Activated CD4-positive, CD25-positive, alpha-beta regulatory T cell treated with anti-CD3 and anti-CD28 coated beads, Interleukin-2, amount 50 U/mL, for 16 hours (primary cell): Measurements from ENCODE around the gene SOCS1.
"Not testable (repeated sequence)": the region's sequence is repeated elsewhere in the genome, so short reads cannot be mapped to it uniquely, and the experiment has no call there.

ENCODE experiments used
- DNase-seq: peaks from one replicate; pipeline ENCODE4 v3.0.0-alpha.2; 2020; ENCODE audit warnings: low read depth, low spot score

SOCS1 gene

DNA sequence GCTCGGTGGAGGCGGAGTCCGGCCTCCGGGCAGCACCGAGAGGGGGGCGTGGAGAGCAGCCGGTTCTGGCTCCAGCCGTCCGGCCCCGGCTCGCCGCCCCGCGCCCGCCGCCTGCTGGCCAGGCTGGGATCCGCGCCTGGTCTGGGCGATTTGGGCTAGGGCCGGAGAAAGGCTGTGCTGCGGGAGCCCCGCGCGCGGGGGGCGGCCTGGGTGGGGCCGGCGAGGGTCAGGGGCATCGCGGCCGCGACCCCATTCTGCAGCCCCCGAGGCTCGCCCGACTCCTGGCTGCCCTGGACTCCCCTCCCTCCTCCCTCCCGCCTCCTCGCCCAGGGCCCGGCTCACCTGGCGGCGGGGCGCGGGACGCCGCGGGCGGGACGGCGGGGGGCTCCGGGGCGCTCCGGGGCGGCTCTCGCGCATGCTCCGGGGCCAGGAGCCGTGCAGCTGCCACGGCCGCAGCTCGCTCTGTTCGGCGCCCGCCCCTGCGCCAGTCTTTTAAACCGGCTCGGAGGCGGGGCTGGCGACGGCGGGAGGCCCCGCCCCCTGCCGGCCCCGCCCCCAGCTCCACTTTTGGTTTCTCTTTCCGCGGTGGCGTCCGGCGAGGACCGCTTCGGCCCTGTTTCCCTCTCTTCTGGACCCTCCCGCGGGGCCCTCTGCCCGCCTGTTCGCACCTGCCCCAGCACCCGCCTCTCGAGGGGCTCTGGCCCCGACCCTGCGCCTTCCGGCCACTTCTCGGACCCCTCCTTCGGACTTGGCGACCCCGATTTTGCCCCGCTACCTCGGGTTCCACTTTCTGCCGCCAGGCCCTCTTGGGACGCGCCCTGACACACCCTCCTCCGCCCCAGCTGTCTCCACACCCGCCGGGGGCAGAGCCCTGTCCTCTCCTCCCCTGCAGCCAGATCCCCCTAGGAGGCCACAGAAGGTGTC lies at the start of gene SOCS1:
Gene SOCS1 (minus strand): TSS at position 468 of the 924 bp plus-strand sequence. CDS start 726 bp downstream, outside the sequence.
- peak; percentile 72 for DNase-seq

DNA sequence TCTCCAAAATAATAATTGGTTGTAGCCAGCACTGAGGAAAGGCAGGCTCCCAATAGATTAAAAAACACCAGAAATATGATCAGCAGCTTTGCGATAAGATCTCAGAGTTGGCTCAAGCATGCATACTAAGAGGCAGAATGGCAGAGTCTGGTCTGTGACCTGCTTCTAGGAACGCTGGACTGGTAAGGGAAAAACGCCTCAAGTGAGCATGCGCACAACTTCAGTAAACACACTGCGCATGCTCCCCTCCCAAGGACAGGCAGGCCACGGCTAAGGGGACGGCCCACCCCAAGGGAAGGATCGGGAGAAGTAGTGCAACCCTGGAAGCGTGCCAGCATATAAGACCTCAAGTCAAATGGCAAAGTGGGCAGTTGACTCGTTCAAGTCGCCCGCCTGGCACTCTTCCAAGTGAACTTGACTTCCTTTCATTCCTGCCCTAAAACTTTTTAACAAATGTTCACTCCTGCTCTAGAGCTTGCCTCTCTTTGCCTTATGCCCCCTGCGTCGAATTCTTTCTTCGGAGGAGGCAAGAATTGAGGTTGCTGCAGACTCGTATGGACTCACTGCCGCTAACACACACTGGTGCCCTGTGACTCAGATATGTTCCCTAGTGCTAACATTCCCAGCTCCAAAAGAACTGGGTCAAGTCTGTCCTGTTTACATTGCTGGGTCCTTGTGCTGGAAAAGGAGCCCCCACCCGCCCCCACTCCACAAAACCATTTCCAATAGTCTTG lies 47.6 kb upstream of the SOCS1 start:
- no peak for DNase-seq

- no peak for DNase-seq
Observed at GRCh38 chr16:11302977-11303376, 47.0 kb upstream of the SOCS1 start.

- DNase-seq = no peak
Observed at GRCh38 chr16:11301645-11302501, 45.9 kb upstream of the SOCS1 start.

DNA sequence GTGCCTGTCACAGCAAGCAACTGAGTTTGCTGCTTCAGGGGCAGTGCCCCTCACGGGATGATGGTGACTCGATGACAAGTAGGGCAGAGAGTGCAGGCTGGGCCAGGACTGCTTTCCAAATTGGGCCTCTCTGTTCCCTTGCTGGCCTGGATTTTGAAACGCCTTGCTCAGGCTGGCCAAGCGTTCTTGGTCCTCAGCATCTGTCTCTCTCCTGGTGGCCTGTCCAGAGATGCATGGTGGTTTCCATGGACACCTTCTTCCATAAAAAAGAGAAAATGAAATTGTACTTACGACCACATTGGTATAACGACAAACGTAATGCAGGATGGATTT lies 44.5 kb upstream of the SOCS1 start:
- DNase-seq = no peak

DNA sequence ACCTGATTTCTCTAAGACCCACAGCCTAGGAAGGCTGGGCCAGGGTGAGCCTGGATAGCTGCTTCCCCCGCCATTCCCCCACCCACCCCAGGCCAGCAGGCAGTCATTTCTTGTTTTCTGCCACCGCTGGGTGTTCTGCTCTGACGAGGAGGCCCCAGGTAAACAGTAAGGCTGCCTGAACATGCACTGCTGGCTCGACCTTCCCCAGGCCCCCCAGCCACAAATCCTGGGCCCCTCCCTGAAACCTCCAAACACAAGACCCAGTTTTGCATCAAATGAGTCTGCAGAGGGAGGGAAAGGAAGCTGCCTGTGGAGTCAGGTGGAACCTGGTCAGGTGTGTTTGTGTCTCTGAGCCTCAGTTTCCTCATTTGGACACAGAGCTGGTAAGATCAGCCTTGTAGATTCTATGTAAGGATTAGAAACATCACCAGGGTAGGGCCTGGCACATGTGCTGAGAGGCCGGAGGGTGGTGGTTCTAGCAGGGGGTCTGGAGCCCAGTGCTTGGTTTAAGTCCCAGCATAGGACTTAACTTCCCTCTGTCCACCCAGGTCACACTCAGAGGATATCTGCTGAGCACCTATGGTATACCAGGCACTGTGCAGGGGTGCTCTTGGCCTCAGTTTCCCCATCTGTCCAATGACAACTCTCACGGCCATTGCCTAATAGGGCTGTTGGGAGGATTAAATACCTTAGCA lies 44.0 kb upstream of the SOCS1 start:
- no peak for DNase-seq

DNA sequence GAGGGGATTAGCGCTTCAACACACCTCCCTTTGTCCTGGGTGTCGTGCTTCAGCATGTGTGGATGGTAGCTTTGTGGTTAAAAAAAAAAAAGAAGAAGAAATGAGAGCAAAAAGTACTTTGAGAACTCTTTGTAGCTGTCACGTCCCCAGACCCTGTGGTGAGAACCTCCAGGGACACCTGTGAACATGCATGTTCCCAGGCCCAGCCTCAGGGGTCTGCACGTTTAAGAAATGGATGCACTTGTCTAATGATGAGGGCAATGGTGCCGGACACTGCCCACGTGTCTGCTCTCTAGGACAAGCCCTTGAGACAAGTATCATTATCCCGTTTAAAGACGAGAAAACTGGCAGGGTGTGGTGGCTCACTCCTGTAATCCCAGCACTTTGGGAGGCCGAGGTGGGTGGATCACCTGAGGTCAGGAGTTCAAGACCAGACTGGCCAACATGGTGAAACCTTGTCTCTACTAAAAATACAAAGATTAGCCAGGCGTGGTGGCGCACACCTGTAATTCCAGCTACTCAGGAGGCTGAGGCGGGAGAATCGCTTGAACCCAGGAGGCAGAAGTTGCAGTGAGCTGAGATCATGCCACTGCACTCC lies 43.0 kb upstream of the SOCS1 start:
- DNase-seq = not testable (repeated sequence)

DNA sequence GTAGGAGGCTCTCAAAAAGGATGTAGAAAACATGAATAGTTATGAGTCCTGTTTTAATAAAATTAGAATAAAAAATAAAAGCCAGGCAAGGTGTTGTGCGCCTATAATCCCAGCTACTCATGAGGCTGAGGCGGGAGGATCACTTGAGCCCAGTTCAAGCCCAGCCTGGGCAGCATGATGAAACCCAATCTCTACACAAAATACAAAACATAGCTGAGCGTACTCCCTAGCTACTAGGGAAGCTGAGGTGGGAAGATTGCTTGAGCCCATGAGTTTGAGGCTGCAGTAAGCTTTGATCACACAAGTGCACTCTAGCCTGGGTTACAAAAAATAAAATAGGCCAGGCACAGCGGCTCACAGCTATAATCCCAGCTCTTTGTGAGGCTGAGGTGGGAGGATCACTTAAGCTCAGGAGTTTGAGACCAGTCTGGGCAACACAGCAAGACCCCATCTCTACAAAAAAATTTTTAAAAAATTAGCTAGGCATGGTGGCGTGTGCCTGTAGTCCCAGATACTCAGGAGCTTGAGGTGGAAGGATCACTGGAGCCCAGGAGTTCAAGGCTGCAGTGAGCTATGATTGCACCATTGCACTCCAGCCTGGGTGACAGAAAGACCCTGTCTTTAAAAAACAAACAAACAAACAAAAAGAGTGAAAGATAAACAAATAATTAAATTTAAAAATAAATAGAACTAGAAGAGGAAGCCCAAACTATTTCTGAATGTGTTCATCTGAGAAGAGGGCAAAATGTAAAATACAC lies 42.3 kb upstream of the SOCS1 start:
- no peak for DNase-seq

DNA sequence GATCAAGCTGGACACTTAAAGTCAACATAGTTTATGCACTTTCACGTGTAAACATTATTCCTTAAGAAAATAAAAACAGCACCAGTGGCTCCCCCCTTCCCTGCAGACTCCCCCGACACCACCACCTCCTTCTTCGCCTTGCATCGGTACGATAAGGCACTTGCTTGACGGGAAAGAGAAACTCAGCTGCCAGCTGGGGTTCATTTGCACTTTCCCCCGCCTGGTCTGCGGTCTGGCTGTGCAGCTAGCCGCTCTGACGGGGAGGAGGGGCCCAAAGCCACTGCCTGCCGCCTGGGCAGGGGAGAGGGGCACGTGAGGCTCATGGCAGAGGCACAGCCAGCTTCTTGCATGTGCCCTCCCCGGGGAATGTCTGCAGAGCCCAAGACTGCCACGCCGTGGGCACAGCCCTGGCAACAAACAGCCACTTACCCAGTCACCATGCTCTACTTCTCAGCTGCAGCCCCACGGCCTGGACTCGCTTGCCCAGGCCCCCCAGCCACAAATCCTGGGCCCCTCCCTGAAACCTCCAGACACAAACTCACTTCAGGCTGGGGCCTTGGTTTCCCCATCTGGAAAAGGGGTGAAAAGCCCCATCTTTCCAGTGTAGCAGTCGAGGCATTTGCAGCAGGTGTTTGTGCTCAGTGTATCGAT lies 41.6 kb upstream of the SOCS1 start:
- DNase-seq = peak; percentile 24

DNA sequence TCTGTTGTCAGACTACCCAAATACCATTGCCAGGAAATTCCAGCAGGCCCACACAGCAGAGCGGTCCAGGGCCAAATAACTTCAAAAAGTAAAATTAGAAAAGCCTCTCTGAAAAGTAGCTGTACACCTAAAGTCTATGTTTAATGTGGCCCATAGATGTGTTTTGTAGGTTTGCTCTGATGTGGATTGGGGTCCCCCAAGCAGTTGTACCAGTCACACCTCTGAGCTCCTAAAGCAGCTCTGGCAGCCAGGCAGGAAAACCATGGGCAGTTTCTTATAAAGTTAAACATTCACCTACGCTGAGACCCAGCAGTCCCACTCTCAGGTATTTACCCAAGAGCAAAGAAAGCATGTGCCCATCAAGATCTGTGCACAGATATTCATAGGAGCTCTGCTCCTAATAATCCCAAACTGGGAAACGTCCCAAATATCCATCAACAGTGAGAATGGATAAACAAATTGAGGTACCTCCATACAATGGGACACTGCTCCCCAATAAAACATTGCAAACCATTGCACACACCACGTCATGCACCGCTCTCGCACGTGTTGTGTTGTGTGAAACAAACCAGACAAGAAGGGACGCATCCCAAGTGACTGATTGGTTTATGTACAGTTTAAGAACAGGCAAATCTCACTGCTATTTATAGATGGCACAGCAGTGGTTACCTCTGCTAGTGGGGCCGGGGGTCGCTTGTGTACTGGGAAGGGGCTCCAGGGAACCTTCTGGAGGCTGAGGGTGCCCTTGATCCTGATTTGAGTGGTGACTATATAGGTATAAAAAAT lies 40.9 kb upstream of the SOCS1 start:
- no peak for DNase-seq

DNA sequence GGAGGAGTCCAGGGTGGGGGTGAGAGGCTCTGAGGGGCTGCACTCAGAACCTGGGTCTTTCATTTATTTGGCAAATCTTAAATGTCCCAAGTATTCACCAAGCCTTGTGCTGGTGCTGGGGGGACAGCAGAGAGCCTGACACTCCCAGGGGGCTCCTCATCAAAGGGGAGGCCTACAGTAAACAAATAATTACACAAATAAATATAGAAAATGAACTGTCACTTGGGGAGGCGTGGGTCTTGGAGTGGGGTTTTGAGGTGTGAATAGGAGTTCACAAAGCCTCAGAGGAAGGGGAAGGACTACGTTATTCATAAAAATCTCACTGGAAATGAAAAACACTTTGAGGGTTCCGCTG lies 40.3 kb upstream of the SOCS1 start:
- no peak for DNase-seq

- no peak for DNase-seq
Observed at GRCh38 chr16:11295672-11296071, 39.7 kb upstream of the SOCS1 start.

DNA sequence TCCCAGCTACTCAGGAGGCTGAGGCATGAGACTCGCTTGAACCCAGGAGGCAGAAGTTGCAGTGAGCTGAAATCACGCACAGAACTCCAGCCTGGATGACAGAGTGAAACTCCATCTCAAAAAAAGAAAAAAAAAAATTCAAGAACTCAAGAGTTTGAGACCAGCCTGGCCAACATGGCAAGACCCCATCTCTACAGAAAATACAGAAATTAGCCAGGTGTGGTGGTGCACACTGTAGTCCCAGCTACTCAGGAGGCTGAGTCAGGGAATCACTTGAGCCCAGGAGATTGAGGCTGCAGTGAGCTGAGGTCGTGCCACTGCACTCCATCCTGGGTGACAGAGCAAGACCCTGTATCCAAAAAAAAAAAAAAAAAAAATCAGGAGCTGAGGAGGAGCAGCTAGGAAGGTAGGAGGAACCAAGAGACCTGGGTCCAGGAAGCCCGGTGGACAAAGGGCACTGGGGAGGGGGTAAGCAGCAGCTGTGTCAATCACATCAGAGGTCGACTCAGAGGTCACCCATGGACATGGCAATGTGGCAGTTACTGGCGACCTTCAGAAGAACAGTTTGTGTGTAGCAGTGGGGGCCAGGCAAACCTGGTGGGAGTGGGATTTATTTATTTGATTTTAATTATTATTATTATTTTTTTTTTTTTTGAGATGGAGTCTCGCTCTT lies 36.2 kb upstream of the SOCS1 start:
- DNase-seq = no peak

GRCh38 chr16:11291091-11291703 lies 35.2 kb upstream of the SOCS1 start:
- no peak for DNase-seq

GRCh38 chr16:11290102-11290893 lies 34.3 kb upstream of the SOCS1 start:
- no peak for DNase-seq

- DNase-seq = not testable (repeated sequence)
Observed at GRCh38 chr16:11289696-11290095, 33.7 kb upstream of the SOCS1 start.

DNA sequence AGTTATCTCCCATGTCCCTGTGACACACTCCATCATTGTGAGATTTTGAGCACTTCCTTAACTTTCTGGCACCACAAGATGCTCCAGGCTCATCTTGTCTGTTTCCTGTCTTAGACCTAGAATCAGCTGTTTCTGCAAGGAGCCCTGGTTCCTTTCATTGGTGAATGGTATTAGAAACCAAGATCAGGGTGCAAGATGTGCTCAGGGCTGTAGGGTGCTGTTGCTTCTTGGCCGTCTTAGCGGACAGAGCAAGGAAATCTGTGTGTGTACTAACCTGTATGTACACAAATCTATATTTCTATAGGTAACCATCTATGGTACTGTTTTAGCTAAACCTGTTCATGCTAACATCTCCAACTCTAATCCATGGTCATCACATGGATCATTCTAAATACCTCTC lies 33.2 kb upstream of the SOCS1 start:
- DNase-seq = no peak
